ENCODE measurements around the gene ETV6.

GRCh38 chr12:11757095-11757494 lies 107.6 kb downstream of the ETV6 start:
- TF ChIP-seq EZH2 (IDR thresholded peaks at IDR 0.05; ENCODE audit: low read length) (no peak), CTCF (optimal IDR thresholded peaks at IDR 0.05 in 1 of 3, IDR thresholded peaks at IDR 0.05 in 1 of 3, conservative IDR thresholded peaks at IDR 0.05 in 1 of 3; ENCODE audit: extremely low read depth in 1 of 3, insufficient read depth in 2 of 3, low read length in 3 of 3) (no peak)
